HepG2 (cell line): ENCODE results near the gene FLAD1. TPM values are rescaled to one million over a fixed set of nuclear protein-coding genes. Genes with fewer than 3 reads are reported as not detected.

Experiments
- ASH2L ChIP-seq: fragments of 300-600, 200-600 bp; sonication (generic); IDR thresholded peaks from 2 replicates; pipeline ENCODE4 v1.7.0; 2017; ENCODE audit warnings: low read depth, mild to moderate bottlenecking, moderate library complexity, mixed read lengths, low read length; ENCODE audit not compliant: insufficient read length
- BRCA1 ChIP-seq: sonication (generic); formaldehyde crosslinking; IDR thresholded peaks from 2 replicates; pipeline ENCODE4 v1.4.0; 2020; ENCODE audit warnings: missing genetic modification reagents
- ESRRA ChIP-seq: sonication (generic); formaldehyde crosslinking; IDR thresholded peaks from 2 replicates; pipeline ENCODE4 v1.5.1; 2020; ENCODE audit warnings: mild to moderate bottlenecking, low read depth, missing genetic modification reagents
- FUBP1 ChIP-seq: sonication (generic); formaldehyde crosslinking; IDR thresholded peaks from 2 replicates; pipeline ENCODE4 v1.5.1; 2020; ENCODE audit warnings: missing genetic modification reagents, mild to moderate bottlenecking, borderline replicate concordance
- GPN1 ChIP-seq: sonication (generic); formaldehyde crosslinking; IDR thresholded peaks from 2 replicates; pipeline ENCODE4 v1.5.1; 2020; ENCODE audit warnings: missing genetic modification reagents, borderline replicate concordance
- HNF4A ChIP-seq: sonication (generic); formaldehyde crosslinking; IDR thresholded peaks from 2 replicates; pipeline ENCODE4 v1.4.0; 2020; ENCODE audit warnings: missing genetic modification reagents
- KLF12 ChIP-seq: sonication (generic); formaldehyde crosslinking; IDR thresholded peaks from 2 replicates; pipeline ENCODE4 v1.4.0; 2020; ENCODE audit warnings: missing genetic modification reagents, borderline replicate concordance
- NFATC3 ChIP-seq: sonication (generic); formaldehyde crosslinking; IDR thresholded peaks from 2 replicates; pipeline ENCODE4 v1.5.1; 2020; ENCODE audit warnings: mild to moderate bottlenecking, missing genetic modification reagents
- POLR2A ChIP-seq, 2 experiments: IDR thresholded peaks; 2 replicates each; pipeline ENCODE4 v1.6.1; 2011; ENCODE audit warnings: low read depth in 2 of 2, low read length in 2 of 2, mild to moderate bottlenecking in 1 of 2, moderate library complexity in 1 of 2; ENCODE audit not compliant: insufficient read depth in 1 of 2
- SP1 ChIP-seq, 2 experiments: fragments of 450-650 bp in 1 of 2; sonication (generic) in 1 of 2; formaldehyde crosslinking in 1 of 2; IDR thresholded peaks; 2 replicates each; pipeline versions ENCODE4 v1.4.0 to v1.6.1; 2016 to 2020; ENCODE audit warnings: missing genetic modification reagents in 1 of 2
- SRY ChIP-seq: sonication (generic); formaldehyde crosslinking; IDR thresholded peaks from 2 replicates; pipeline ENCODE4 v1.8.0; 2022; ENCODE audit warnings: mild to moderate bottlenecking, missing genetic modification reagents
- TBL1XR1 ChIP-seq: fragments of 150-350 bp; IDR thresholded peaks from 2 replicates; pipeline ENCODE4 v1.6.1; 2014; ENCODE audit warnings: borderline replicate concordance, low read length; ENCODE audit not compliant: partially characterized antibody
- TEF ChIP-seq: sonication (generic); formaldehyde crosslinking; IDR thresholded peaks from 2 replicates; pipeline ENCODE4 v1.5.0; 2020; ENCODE audit warnings: missing genetic modification reagents
- ZBTB26 ChIP-seq: IDR thresholded peaks from 2 replicates; pipeline ENCODE4 v1.6.1; 2016; ENCODE audit warnings: missing compliant biosample characterization, missing genetic modification reagents, borderline replicate concordance
- ZBTB34 ChIP-seq: sonication (generic); formaldehyde crosslinking; IDR thresholded peaks from 2 replicates; pipeline ENCODE4 v1.8.0; 2022; ENCODE audit warnings: mild to moderate bottlenecking, missing genetic modification reagents
- ZFP37 ChIP-seq: sonication (generic); formaldehyde crosslinking; IDR thresholded peaks from 2 replicates; pipeline ENCODE4 v1.4.0; 2020; ENCODE audit warnings: missing genetic modification reagents, borderline replicate concordance
- ZFY ChIP-seq: sonication (generic); formaldehyde crosslinking; IDR thresholded peaks from 2 replicates; pipeline ENCODE4 v1.4.0; 2020; ENCODE audit warnings: missing genetic modification reagents
- ZNF33A ChIP-seq: sonication (generic); formaldehyde crosslinking; IDR thresholded peaks from 2 replicates; pipeline ENCODE4 v1.5.1; 2020; ENCODE audit warnings: missing genetic modification reagents, mild to moderate bottlenecking, moderate library complexity, borderline replicate concordance
- ZNF414 ChIP-seq: sonication (generic); formaldehyde crosslinking; IDR thresholded peaks from 2 replicates; pipeline ENCODE4 v1.5.0; 2020; ENCODE audit warnings: missing genetic modification reagents
- polyA plus RNA-seq, 8 experiments: library from polyadenylated mRNA; depleted of rRNA in 3 of 8; stranded (reverse) in 7 of 8; unstranded in 1 of 8; fragments of >200 nt; fragmentation: Illumina TruSeq in 4 of 8; extraction: Trizol in 4 of 8; gene quantifications; 2 replicates each; pipeline versions ENCODE4 v1.2.1 to v1.2.3, GENCODE V29; 2011 to 2016; ENCODE audit warnings: low read depth in 4 of 8, missing spikeins in 1 of 8, mixed read lengths in 1 of 8; ENCODE audit not compliant: insufficient read depth in 1 of 8
- total RNA-seq, 5 experiments: library from RNA; depleted of rRNA; stranded (reverse); fragments of >200 nt; fragmentation: Illumina TruSeq; extraction: Trizol; gene quantifications; 2 replicates each; pipeline ENCODE4 v1.2.3, GENCODE V29; 2016; ENCODE audit warnings: low read depth in 1 of 5

The FLAD1 gene
- total and polyA plus RNA-seq, 2 of the 13 experiments (the other 11 are each of a cell fraction or from before 2014, with no cell fraction given): 25.9 to 32.8 TPM

GRCh38 chr1:154953611-154954038, 29.5 kb upstream of the FLAD1 start (continued):
- TF ChIP-seq TEF (CRISPR knock-in tag) (no peak), ZFP37 (CRISPR knock-in tag) (no peak), ZBTB34 (CRISPR knock-in tag) (no peak), BRCA1 (no peak), GPN1 (CRISPR knock-in tag) (no peak), FUBP1 (CRISPR knock-in tag) (no peak), SRY (CRISPR knock-in tag) (no peak), POLR2A (IDR thresholded peaks at IDR 0.05; ENCODE audit: insufficient read depth in 1 of 2, low read depth in 2 of 2, low read length in 2 of 2) (peak in 1 of 2 experiments; percentile 18; a peak in 1 of 4 replicates), ZNF414 (CRISPR knock-in tag) (no peak), ZNF33A (no peak), ESRRA (peak; percentile 60), HNF4A (CRISPR knock-in tag) (0 out of 2 replicates have a peak, but pooled peaks have one; percentile 26), TBL1XR1 (no peak), ZBTB26 (no peak), SP1 (IDR thresholded peaks at IDR 0.05) (no peak), SP1 (CRISPR knock-in tag; IDR thresholded peaks at IDR 0.05) (no peak), ZFY (CRISPR knock-in tag) (peak; percentile 25; the same call in 1 of the 2 replicates), NFATC3 (CRISPR knock-in tag) (no peak), KLF12 (CRISPR knock-in tag) (no peak), ASH2L (no peak)
